Esophagus muscularis mucosa (tissue), 4 donors: Measurements from ENCODE around the gene PPP1R10. TPM values are rescaled to one million over a fixed set of nuclear protein-coding genes. Genes with fewer than 3 reads are reported as not detected.

Source experiments
- DNase-seq: peaks from one replicate; pipeline ENCODE4 v3.0.0-alpha.2; 2017; ENCODE audit errors: extremely low spot score
- H3K27ac ChIP-seq, 4 donors: fragments of 200-600 bp; sonication (generic); replicated peaks in 1 of 4; 1 replicate in 3 of 4; 2 replicates in 1 of 4; pipeline ENCODE4 v1.5.1; 2016 to 2019; ENCODE audit warnings: mild to moderate bottlenecking in 1 of 4
- H3K27me3 ChIP-seq, 4 donors: fragments of 200-600 bp; sonication (generic); one replicate each; pipeline versions ENCODE4 v1.5.1 to v1.6.0; 2016 to 2019
- H3K36me3 ChIP-seq, 4 donors: fragments of 200-600 bp; sonication (generic); one replicate each; pipeline ENCODE4 v1.5.1; 2016 to 2019
- H3K4me1 ChIP-seq, 4 donors: fragments of 200-600 bp; sonication (generic); one replicate each; pipeline ENCODE4 v1.5.1; 2016 to 2019
- H3K4me3 ChIP-seq, 4 donors: fragments of 200-600 bp; sonication (generic); 1 replicate in 2 of 4; 2 replicates in 2 of 4; pipeline ENCODE4 v1.5.1; 2016 to 2019; ENCODE audit warnings: mild to moderate bottlenecking in 4 of 4, moderate library complexity in 1 of 4
- H3K9me3 ChIP-seq, 4 donors: fragments of 200-600 bp; sonication (generic); 1 replicate in 3 of 4; 2 replicates in 1 of 4; pipeline ENCODE4 v1.5.1; 2016 to 2019
- EP300 ChIP-seq: sonication (generic); formaldehyde crosslinking; IDR thresholded peaks from one replicate; pipeline ENCODE4 v1.6.1; 2017; ENCODE audit warnings: antibody characterized with exemption
- POLR2A ChIP-seq: fragments of 450-650 bp; IDR thresholded peaks from one replicate; pipeline ENCODE4 v1.6.1; 2017; ENCODE audit warnings: antibody characterized with exemption, moderate library complexity, mild to moderate bottlenecking, low read depth
- POLR2AphosphoS5 ChIP-seq, 2 donors: sonication (generic); formaldehyde crosslinking; IDR thresholded peaks; one replicate each; pipeline ENCODE4 v1.6.1; 2017; ENCODE audit warnings: antibody characterized with exemption in 2 of 2
- WGBS: methylation state at CpG from one replicate; pipeline ENCODE4 v1.1.5; 2018; 5-methylcytosine and 5-hydroxymethylcytosine counted together
- intact Hi-C: fragments of 100-400 bp; cut with DNase I; formaldehyde crosslinking; loops from one replicate; pipeline ENCODE4 v1.15.1; 2023
- total RNA-seq, 4 donors: library from RNA; depleted of rRNA; stranded (reverse); fragments of >200 nt; gene quantifications; one replicate each; pipeline versions ENCODE4 v1.1.0 to v1.2.1, GENCODE V29; 2016
- TF ChIP-seq, protein P1 (sequence below), 3 experiments: fragments of 200-600 bp in 2 of 3; fragments of 450-650 bp in 1 of 3; sonication (generic) in 2 of 3; IDR thresholded peaks; one replicate each; pipeline ENCODE4 v1.5.1; 2017 to 2019; ENCODE audit warnings: antibody characterized with exemption in 3 of 3, mild to moderate bottlenecking in 2 of 3, moderate library complexity in 1 of 3

PPP1R10 gene
- total RNA-seq, 4 donors from 2014 or later: 24.5 to 53.6 (median 37.9) TPM

DNA sequence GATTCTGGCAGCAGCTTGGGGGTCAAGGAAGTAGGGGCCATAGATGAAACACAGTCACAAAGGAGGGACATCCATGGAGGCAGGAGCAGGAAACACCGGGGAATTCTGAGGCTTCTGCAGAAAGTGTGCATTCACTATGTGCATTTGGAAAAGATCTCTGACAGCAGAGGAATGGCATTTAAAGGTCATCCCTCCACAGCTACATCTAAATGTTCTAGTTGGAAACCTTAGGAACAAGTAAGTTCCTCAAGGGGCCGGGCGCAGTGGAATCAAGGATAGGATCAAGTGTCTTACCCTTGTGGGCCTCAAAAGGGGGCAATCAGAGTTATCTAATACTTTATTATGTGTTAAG lies 38.7 kb upstream of the PPP1R10 start:
- WGBS: 98% methylated on average over 3 of the region's 3 CpGs
- intact Hi-C loops: no loop called here
- H3K4me1 ChIP-seq: no peaks in the 10 kb centered on the region
- H3K27ac ChIP-seq: no peak overlapping the region
- DNase-seq: no peak
- TF ChIP-seq EP300 (no peak), POLR2AphosphoS5 (IDR thresholded peaks at IDR 0.05) (no peak), POLR2A (no peak)
- TF ChIP-seq, protein P1, sequence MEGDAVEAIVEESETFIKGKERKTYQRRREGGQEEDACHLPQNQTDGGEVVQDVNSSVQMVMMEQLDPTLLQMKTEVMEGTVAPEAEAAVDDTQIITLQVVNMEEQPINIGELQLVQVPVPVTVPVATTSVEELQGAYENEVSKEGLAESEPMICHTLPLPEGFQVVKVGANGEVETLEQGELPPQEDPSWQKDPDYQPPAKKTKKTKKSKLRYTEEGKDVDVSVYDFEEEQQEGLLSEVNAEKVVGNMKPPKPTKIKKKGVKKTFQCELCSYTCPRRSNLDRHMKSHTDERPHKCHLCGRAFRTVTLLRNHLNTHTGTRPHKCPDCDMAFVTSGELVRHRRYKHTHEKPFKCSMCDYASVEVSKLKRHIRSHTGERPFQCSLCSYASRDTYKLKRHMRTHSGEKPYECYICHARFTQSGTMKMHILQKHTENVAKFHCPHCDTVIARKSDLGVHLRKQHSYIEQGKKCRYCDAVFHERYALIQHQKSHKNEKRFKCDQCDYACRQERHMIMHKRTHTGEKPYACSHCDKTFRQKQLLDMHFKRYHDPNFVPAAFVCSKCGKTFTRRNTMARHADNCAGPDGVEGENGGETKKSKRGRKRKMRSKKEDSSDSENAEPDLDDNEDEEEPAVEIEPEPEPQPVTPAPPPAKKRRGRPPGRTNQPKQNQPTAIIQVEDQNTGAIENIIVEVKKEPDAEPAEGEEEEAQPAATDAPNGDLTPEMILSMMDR (IDR thresholded peaks at IDR 0.05): no peak
- no peaks in the 10 kb centered on the region for H3K27me3 ChIP-seq
- H3K36me3 ChIP-seq: peaks cover 82 to 100% (median 100%) of the 10 kb centered on the region in 4 donors
- no peaks in the 10 kb centered on the region for H3K9me3 ChIP-seq
- no peak overlapping the region for H3K4me3 ChIP-seq

DNA sequence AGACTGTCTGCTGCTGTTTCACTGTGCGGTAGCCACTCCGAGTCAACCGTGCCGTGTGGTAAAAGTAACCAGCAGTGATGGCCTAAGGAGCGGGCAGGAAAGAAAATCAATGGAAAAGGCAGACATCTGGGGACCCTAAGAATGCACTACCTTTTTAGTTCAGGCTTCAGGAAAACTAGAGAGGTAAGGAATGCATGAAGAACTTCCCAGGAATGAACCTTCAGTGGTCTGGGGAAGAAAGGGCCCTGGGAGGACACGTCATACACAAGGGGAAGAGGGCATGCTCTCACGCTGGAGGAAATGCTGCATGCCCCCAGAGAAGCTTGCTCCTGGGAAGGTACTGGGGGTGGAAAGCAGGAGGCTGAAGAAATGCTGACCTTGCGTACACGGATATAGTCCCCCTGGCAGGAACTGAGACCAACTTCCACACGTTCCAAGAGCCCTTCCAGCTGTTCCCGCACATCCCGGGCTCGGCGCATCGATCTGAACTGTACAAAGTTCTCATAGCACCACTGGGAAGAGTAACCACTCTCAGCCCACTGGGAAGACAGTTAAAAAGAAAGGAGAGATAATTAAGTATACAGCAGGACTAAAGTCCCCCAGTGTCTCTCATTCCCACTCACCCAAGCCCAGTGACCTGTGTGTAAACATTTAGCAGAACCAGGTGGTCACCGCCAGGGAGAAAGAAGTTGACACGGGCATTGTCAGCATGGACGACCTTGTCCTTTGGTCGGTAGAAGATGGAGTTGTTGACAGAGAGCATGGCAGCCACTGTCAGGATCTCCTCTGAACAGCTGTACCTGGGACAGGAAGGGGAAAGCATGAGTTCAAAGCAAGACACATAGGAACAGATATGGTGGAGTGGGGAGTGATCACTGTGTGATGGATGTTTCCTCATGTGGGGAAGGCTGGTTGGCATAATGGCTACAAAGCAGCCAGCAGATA lies 38.0 kb upstream of the PPP1R10 start:
- TF ChIP-seq POLR2A: no peak
- TF ChIP-seq, protein P1 (IDR thresholded peaks at IDR 0.05): no peak
- no peak for TF ChIP-seq EP300
- TF ChIP-seq POLR2AphosphoS5 (IDR thresholded peaks at IDR 0.05): no peak
- no peaks in the 10 kb centered on the region for H3K4me1 ChIP-seq
- 87% methylated on average over 19 of the region's 19 CpGs for WGBS
- no peak overlapping the region for H3K27ac ChIP-seq
- H3K9me3 ChIP-seq: no peaks in the 10 kb centered on the region
- DNase-seq: no peak
- intact Hi-C loops: no loop called here
- peaks cover 76 to 100% (median 96%) of the 10 kb centered on the region in 4 donors for H3K36me3 ChIP-seq
- no peak overlapping the region for H3K4me3 ChIP-seq
- no peaks in the 10 kb centered on the region for H3K27me3 ChIP-seq

DNA sequence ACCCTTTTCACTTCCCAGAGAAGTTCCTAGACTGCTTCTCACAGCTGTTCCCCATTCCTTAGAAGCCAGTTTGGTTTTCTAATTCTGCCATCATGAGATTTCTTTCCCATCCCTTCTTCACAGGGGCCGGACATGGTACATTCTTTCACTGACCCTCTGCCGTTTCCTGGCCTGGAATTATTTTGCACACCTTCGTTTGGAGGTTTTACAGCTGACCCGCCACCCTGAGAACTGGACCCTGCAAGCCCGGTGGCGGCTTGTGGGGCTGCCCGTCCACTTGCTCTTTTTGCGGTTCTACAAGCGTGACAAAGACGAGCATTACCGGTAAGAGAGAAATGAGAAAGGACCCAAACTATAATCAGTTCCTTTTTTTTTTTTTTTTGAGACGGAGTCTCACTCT lies 34.1 kb upstream of the PPP1R10 start:
- peaks cover 45 to 67% (median 61%) of the 10 kb centered on the region in 4 donors for H3K36me3 ChIP-seq

DNA sequence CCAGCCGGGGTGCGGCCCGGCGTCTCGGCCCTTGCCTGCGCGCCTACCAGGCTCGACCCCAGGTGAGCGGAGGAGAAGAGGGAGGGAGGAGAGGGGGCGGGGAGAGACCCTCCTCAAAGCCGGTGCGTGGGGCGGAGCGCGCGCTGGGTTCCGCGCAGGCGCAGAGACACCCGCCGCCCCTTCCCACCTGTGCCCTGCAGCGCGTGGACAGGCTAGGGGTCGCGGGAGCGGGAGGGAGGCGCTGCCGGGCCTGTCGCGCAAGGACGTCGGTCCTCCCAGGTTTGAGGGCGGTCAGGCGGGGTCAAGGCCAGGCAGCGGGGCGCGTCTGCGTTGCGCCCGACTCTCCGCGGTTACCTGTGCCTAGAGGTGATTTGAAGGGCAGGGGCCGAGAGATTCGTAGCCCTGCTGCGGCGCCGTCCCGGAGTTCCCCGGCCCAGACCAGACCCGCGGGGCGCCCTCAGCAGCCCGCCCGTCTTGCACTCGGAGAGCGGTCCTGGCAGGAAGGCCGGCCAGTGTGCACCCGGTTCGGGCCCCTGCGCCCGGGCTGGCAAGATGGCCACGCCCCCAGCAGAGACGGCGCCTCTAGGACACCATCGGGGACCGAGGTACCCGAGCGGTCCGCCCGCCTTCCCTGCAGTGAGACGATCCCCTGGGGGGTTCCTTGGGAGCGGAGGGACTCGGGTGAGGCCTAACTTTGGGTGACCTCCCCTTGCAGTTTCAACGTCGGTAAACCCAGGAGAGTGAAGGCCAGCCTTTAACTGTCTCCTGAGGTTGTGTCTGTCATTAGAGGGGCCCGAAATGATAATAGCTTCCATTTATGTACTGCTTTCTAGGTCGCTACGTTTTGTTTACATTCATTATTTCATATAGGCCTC lies 30.4 kb upstream of the PPP1R10 start:
- DNase-seq: no peak
- Histone ChIP-seq H3K4me3 (peak overlapping the region; percentile 93 to 100 (median 100)), H3K9me3 (no peaks in the 10 kb centered on the region), H3K27ac (peak overlapping the region; percentile 93 to 99 (median 98)), H3K4me1 (peaks cover 14 to 34% (median 25%) of the 10 kb centered on the region in 4 donors), H3K36me3 (peaks cover 15 to 63% (median 39%) of the 10 kb centered on the region in 4 donors), H3K27me3 (no peaks in the 10 kb centered on the region)
- 4% methylated on average over 13 of the region's 78 CpGs for WGBS
- intact Hi-C loops: loop anchor here (1.0 kb wide), 1 partner anchor 25 kb away; no protein-coding TSS in a partner anchor
- TF ChIP-seq POLR2A (no peak), POLR2AphosphoS5 (IDR thresholded peaks at IDR 0.05) (peak; percentile 3 to 43)
- TF ChIP-seq, protein P1 (IDR thresholded peaks at IDR 0.05): no peak

More for the DNA sequence above, 34.1 kb upstream of the PPP1R10 start:
- no peak overlapping the region for H3K4me3 ChIP-seq
- WGBS: 90% methylated on average over 12 of the region's 12 CpGs
- DNase-seq: no peak
- peaks cover 14 to 27% (median 24%) of the 10 kb centered on the region in 4 donors for H3K4me1 ChIP-seq
- H3K27ac ChIP-seq: no peak overlapping the region
- no peaks in the 10 kb centered on the region for H3K9me3 ChIP-seq
- TF ChIP-seq EP300 (no peak), POLR2A (no peak)
- TF ChIP-seq, protein P1 (IDR thresholded peaks at IDR 0.05): no peak
- H3K27me3 ChIP-seq: no peaks in the 10 kb centered on the region
- intact Hi-C loops: no loop called here
